ENCODE results near the gene AWAT2.

AWAT2 gene

DNA sequence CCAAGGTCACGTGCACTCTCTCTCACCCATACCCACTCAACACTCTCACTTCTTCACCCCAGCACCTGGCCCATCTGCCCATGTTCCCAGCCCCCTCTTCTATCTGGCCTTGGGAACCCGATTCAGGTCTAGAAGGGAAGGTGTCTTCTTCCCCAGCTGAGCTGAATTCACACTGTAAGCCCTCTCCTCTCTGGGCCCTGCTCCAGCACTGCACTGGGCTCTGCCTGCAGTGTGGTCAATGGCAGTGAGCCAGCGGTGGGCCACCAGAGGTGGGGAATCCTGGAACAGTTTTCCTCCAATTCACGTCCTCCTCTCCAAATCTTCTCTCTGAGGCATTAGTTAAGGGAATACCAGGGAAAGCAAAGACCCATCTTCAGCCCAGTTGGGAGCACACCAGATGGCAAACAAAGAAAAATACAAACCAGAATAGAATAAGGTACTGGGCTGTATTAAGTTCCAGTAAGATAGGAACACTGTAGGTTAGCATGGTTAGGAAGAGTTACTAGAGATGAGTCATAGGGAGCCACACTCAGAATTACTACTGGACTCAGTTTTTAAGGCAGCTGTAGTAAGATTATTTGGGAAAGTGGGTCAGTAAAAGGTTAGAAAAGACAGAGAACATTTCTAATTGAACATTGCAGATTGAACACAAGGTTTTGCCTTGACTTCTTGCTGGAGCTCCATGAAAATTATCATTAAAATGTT is 5.0 kb downstream of the AWAT2 start:
- Histone ChIP-seq H3K27ac (ENCODE audit: low read length) (no peak overlapping the region), H3K27me3 (ENCODE audit: insufficient read depth, low read length, poor library complexity) (no peaks in the 10 kb centered on the region), H3K9ac (ENCODE audit: low read depth, low read length) (no peak overlapping the region), H4K20me1 (ENCODE audit: insufficient read depth, low read length) (no peaks in the 10 kb centered on the region), H3K36me3 (ENCODE audit: insufficient read depth, low read length) (no peaks in the 10 kb centered on the region), H3K4me2 (ENCODE audit: insufficient read depth, low read length) (no peak overlapping the region), H2AFZ (ENCODE audit: low read depth, low read length) (no peak overlapping the region), H3K4me3 (ENCODE audit: low read depth in 1 of 2, low read length in 2 of 2) (no peak overlapping the region), H3K4me1 (ENCODE audit: insufficient read depth, low read length) (no peaks in the 10 kb centered on the region), H3K9me3 (ENCODE audit: insufficient read depth, low read length, severe bottlenecking) (no peaks in the 10 kb centered on the region), H3K79me2 (ENCODE audit: insufficient read depth, low read length) (no peaks in the 10 kb centered on the region)
- no peak for TF ChIP-seq EZH2 (IDR thresholded peaks at IDR 0.05; ENCODE audit: borderline replicate concordance, low read depth, low read length, severe bottlenecking)
- TF ChIP-seq, protein P1, sequence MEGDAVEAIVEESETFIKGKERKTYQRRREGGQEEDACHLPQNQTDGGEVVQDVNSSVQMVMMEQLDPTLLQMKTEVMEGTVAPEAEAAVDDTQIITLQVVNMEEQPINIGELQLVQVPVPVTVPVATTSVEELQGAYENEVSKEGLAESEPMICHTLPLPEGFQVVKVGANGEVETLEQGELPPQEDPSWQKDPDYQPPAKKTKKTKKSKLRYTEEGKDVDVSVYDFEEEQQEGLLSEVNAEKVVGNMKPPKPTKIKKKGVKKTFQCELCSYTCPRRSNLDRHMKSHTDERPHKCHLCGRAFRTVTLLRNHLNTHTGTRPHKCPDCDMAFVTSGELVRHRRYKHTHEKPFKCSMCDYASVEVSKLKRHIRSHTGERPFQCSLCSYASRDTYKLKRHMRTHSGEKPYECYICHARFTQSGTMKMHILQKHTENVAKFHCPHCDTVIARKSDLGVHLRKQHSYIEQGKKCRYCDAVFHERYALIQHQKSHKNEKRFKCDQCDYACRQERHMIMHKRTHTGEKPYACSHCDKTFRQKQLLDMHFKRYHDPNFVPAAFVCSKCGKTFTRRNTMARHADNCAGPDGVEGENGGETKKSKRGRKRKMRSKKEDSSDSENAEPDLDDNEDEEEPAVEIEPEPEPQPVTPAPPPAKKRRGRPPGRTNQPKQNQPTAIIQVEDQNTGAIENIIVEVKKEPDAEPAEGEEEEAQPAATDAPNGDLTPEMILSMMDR (IDR thresholded peaks at IDR 0.05; ENCODE audit: borderline replicate concordance, extremely low read depth, low read length, poor library complexity, severe bottlenecking) = no peak
- no peak for DNase-seq
- no peak for ATAC-seq (ENCODE audit: insufficient read depth, low read depth)

DNA sequence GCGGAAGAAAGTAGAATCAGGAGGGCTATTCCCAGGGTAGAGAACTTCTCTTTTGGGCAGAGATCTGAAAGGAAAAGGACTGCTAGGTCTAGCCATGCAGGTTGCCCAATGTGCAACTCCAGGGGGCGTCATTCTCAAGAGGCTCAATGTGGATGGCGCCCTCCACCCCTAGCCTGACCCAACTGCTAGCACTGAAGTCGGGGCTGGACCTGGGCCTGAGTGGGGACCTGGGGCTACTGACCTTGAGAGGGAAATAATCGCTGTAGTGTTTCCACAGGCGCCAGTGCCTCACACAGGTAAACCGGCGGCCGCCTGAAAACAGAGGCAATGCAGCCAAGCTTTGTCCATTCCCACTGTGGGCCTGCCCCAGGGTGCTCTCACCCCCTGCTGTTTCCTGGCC is 6.1 kb downstream of the AWAT2 start:
- Histone ChIP-seq H4K20me1 (ENCODE audit: insufficient read depth, low read length) (no peaks in the 10 kb centered on the region), H3K4me2 (ENCODE audit: insufficient read depth, low read length) (no peak overlapping the region), H3K9ac (ENCODE audit: low read depth, low read length) (no peak overlapping the region), H3K27me3 (ENCODE audit: insufficient read depth, low read length, poor library complexity) (no peaks in the 10 kb centered on the region), H3K36me3 (ENCODE audit: insufficient read depth, low read length) (no peaks in the 10 kb centered on the region), H3K4me1 (ENCODE audit: insufficient read depth, low read length) (no peaks in the 10 kb centered on the region), H3K79me2 (ENCODE audit: insufficient read depth, low read length) (no peaks in the 10 kb centered on the region), H3K27ac (ENCODE audit: low read length) (no peak overlapping the region), H3K4me3 (ENCODE audit: low read depth in 1 of 2, low read length in 2 of 2) (no peak overlapping the region), H2AFZ (ENCODE audit: low read depth, low read length) (no peak overlapping the region), H3K9me3 (ENCODE audit: insufficient read depth, low read length, severe bottlenecking) (no peaks in the 10 kb centered on the region)
- TF ChIP-seq EZH2 (IDR thresholded peaks at IDR 0.05; ENCODE audit: borderline replicate concordance, low read depth, low read length, severe bottlenecking) = no peak
- TF ChIP-seq, protein P1 (IDR thresholded peaks at IDR 0.05; ENCODE audit: borderline replicate concordance, extremely low read depth, low read length, poor library complexity, severe bottlenecking) = no peak
- DNase-seq = no peak
- ATAC-seq (ENCODE audit: insufficient read depth, low read depth) = no peak

DNA sequence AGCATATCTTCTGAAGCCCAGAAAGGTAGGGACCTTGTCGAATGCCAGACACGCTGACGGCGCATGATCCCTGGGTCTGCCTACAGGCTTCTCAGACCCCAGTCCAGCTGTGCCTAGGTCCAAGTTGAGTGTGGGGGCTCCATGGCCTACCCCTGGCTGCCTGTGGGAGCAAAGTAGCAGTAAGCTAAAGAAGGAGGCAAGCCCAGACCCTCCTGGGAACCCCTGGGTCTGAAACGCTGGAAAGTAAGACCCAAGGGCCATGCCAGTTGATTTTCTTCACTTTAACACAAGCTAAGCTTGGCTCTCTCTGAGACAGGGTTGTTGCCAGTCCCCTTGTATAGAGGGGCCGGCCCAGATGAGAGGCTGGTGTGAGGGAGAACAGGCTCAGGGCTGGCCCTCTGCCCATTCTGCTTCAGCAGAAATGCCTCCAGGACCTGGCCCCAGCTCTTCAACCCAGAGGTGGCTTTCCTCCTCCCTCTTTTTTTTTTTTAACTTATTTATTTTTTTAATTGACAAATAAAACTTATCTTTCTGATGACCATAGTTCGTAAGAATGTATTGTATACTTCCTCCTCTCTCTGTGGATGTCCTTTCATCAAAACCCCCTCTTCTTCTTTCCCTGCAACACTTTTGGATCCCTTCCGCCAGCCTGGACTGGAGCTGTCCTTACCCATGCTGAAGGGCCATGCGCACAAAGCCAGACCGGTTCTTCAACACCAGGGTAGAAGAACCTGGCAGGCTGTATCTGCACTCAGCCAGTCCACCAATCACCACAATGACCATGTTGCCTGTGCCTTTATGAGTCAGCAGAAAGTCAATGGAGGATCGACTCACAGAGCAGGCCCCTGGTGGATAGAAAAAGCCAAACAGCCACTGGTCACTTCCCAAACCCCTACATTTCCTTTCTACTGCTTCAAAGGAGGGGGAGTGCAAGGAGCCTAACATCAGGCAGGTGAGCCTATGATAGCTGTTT is 7.1 kb downstream of the AWAT2 start:
- H3K4me2 ChIP-seq (ENCODE audit: insufficient read depth, low read length) = no peak overlapping the region
- TF ChIP-seq EZH2 (IDR thresholded peaks at IDR 0.05; ENCODE audit: borderline replicate concordance, low read depth, low read length, severe bottlenecking) = no peak
- TF ChIP-seq, protein P1 (IDR thresholded peaks at IDR 0.05; ENCODE audit: borderline replicate concordance, extremely low read depth, low read length, poor library complexity, severe bottlenecking) = no peak
- H3K79me2 ChIP-seq (ENCODE audit: insufficient read depth, low read length) = no peaks in the 10 kb centered on the region
- no peak overlapping the region for H2AFZ ChIP-seq (ENCODE audit: low read depth, low read length)
- ATAC-seq (ENCODE audit: insufficient read depth, low read depth) (no peak), DNase-seq (no peak)
- H4K20me1 ChIP-seq (ENCODE audit: insufficient read depth, low read length) = no peaks in the 10 kb centered on the region
- no peak overlapping the region for H3K9ac ChIP-seq (ENCODE audit: low read depth, low read length)
- H3K4me1 ChIP-seq (ENCODE audit: insufficient read depth, low read length) = no peaks in the 10 kb centered on the region
- no peak overlapping the region for H3K4me3 ChIP-seq (ENCODE audit: low read depth in 1 of 2, low read length in 2 of 2)
- no peak overlapping the region for H3K27ac ChIP-seq (ENCODE audit: low read length)
- H3K9me3 ChIP-seq (ENCODE audit: insufficient read depth, low read length, severe bottlenecking) = no peaks in the 10 kb centered on the region
- no peaks in the 10 kb centered on the region for H3K27me3 ChIP-seq (ENCODE audit: insufficient read depth, low read length, poor library complexity)
- H3K36me3 ChIP-seq (ENCODE audit: insufficient read depth, low read length) = no peaks in the 10 kb centered on the region

Measured in DND-41 (cell line).